Vagina (tissue), 2 donors: ENCODE results near the gene SNAP29. TPM values are rescaled to one million over a fixed set of nuclear protein-coding genes. Genes with fewer than 3 reads are reported as not detected.

Experiments used
- DNase-seq, 2 donors: peaks; one replicate each; pipeline ENCODE4 v3.0.0-alpha.2; 2017; ENCODE audit errors: extremely low spot score in 2 of 2
- H3K27ac ChIP-seq: fragments of 200-600 bp; sonication (generic); one replicate; pipeline ENCODE4 v1.5.1; 2019
- H3K27me3 ChIP-seq: fragments of 200-600 bp; sonication (generic); one replicate; pipeline ENCODE4 v1.5.1; 2019
- H3K36me3 ChIP-seq, 2 donors: fragments of 200-600 bp; sonication (generic); one replicate each; pipeline ENCODE4 v1.5.1; 2017 to 2019
- H3K4me1 ChIP-seq: fragments of 200-600 bp; sonication (generic); one replicate; pipeline ENCODE4 v1.5.1; 2019
- H3K4me3 ChIP-seq, 2 donors: fragments of 200-600 bp; sonication (generic); 1 replicate in 1 of 2; 2 replicates in 1 of 2; pipeline ENCODE4 v1.5.1; 2016 to 2019
- H3K9me3 ChIP-seq: fragments of 200-600 bp; sonication (generic); one replicate; pipeline ENCODE4 v1.5.1; 2019
- CTCF ChIP-seq, 3 experiments: fragments of 450-650 bp in 2 of 3; fragments of 200-600 bp in 1 of 3; sonication (generic) in 1 of 3; IDR thresholded peaks; one replicate each; pipeline ENCODE4 v1.5.1; 2017 to 2019; ENCODE audit warnings: antibody characterized with exemption in 3 of 3, mild to moderate bottlenecking in 2 of 3, moderate library complexity in 2 of 3
- POLR2A ChIP-seq, 2 donors: fragments of 450-650 bp; IDR thresholded peaks; one replicate each; pipeline ENCODE4 v1.6.1; 2017; ENCODE audit warnings: antibody characterized with exemption in 2 of 2, mild to moderate bottlenecking in 2 of 2, moderate library complexity in 2 of 2
- POLR2AphosphoS5 ChIP-seq, 2 donors: sonication (generic); formaldehyde crosslinking; IDR thresholded peaks; one replicate each; pipeline ENCODE4 v1.9.0; 2017; ENCODE audit warnings: antibody characterized with exemption in 2 of 2, mild to moderate bottlenecking in 2 of 2, low read depth in 1 of 2; ENCODE audit not compliant: insufficient read depth in 1 of 2
- intact Hi-C: fragments of 100-400 bp; cut with DNase I; formaldehyde crosslinking; loops from one replicate; pipeline ENCODE4 v1.15.1; 2023
- total RNA-seq: library from RNA; depleted of rRNA; stranded (reverse); fragments of >200 nt; gene quantifications from one replicate; pipeline ENCODE4 v1.2.3, GENCODE V29; 2016

SNAP29 gene
- total RNA-seq, 1 donor from 2014 or later, result 18.9 TPM

GRCh38 chr22:20864186-20864908 lies 5.5 kb downstream of the SNAP29 start:
- Histone ChIP-seq H3K27ac (peak overlapping the region; percentile 32), H3K36me3 (no peaks in the 10 kb centered on the region), H3K9me3 (no peaks in the 10 kb centered on the region), H3K27me3 (no peaks in the 10 kb centered on the region), H3K4me1 (peaks cover 88% of the 10 kb centered on the region), H3K4me3 (no peak overlapping the region)
- no peak for TF ChIP-seq POLR2A (IDR thresholded peaks at IDR 0.05)
- no peak for TF ChIP-seq CTCF (IDR thresholded peaks at IDR 0.05)
- no peak for TF ChIP-seq POLR2AphosphoS5 (IDR thresholded peaks at IDR 0.05; ENCODE audit: insufficient read depth in 1 of 2, low read depth in 1 of 2)
- no peak for DNase-seq
- intact Hi-C loops, result no loop called here

- intact Hi-C loops, result no loop called here
- TF ChIP-seq CTCF (IDR thresholded peaks at IDR 0.05), result no peak
- TF ChIP-seq POLR2A (IDR thresholded peaks at IDR 0.05), result no peak
- no peak for TF ChIP-seq POLR2AphosphoS5 (IDR thresholded peaks at IDR 0.05; ENCODE audit: insufficient read depth in 1 of 2, low read depth in 1 of 2)
These were observed 6.5 kb downstream of the SNAP29 start for GRCh38 chr22:20865331-20865730.

GRCh38 chr22:20865875-20866445 lies 7.2 kb downstream of the SNAP29 start:
- H3K9me3 ChIP-seq, result no peaks in the 10 kb centered on the region
- no peaks in the 10 kb centered on the region for H3K27me3 ChIP-seq
- H3K36me3 ChIP-seq, result peaks cover 0 to 7% of the 10 kb centered on the region in 2 donors
- peaks cover 73% of the 10 kb centered on the region for H3K4me1 ChIP-seq
- no peak for TF ChIP-seq POLR2AphosphoS5 (IDR thresholded peaks at IDR 0.05; ENCODE audit: insufficient read depth in 1 of 2, low read depth in 1 of 2)
- TF ChIP-seq POLR2A (IDR thresholded peaks at IDR 0.05), result no peak
- no peak for TF ChIP-seq CTCF (IDR thresholded peaks at IDR 0.05)
- H3K4me3 ChIP-seq, result no peak overlapping the region
- H3K27ac ChIP-seq, result peak overlapping the region; percentile 81
- no peak for DNase-seq
- intact Hi-C loops, result no loop called here

More at GRCh38 chr22:20865331-20865730, 6.5 kb downstream of the SNAP29 start:
- Histone ChIP-seq H3K27me3 (no peaks in the 10 kb centered on the region), H3K9me3 (no peaks in the 10 kb centered on the region), H3K4me3 (no peak overlapping the region), H3K36me3 (peaks cover 0 to under 1% of the 10 kb centered on the region in 2 donors), H3K27ac (no peak overlapping the region), H3K4me1 (peaks cover 78% of the 10 kb centered on the region)
- no peak for DNase-seq

- H3K36me3 ChIP-seq, result peaks cover 0 to 9% of the 10 kb centered on the region in 2 donors
- no peak overlapping the region for H3K4me3 ChIP-seq
- peak overlapping the region; percentile 81 for H3K27ac ChIP-seq
- intact Hi-C loops, result no loop called here
- H3K4me1 ChIP-seq, result peaks cover 66% of the 10 kb centered on the region
- H3K9me3 ChIP-seq, result no peaks in the 10 kb centered on the region
- TF ChIP-seq POLR2A (IDR thresholded peaks at IDR 0.05) (no peak), CTCF (IDR thresholded peaks at IDR 0.05) (no peak), POLR2AphosphoS5 (IDR thresholded peaks at IDR 0.05; ENCODE audit: insufficient read depth in 1 of 2, low read depth in 1 of 2) (no peak)
- H3K27me3 ChIP-seq, result no peaks in the 10 kb centered on the region
- DNase-seq, result no peak
These were observed 7.9 kb downstream of the SNAP29 start for GRCh38 chr22:20866736-20867135.
